B cell (primary cell): ENCODE data around the gene ZNF789. TPM values are rescaled to one million over a fixed set of nuclear protein-coding genes. Genes with fewer than 3 reads are reported as not detected.

Source experiments
- ATAC-seq: fragments of 200-7000 bp; cut with Tn5 transposase; one replicate; pipeline ENCODE4 v1.10.0; 2021; ENCODE audit warnings: low read depth, mild to moderate bottlenecking, moderate number of reproducible peaks, moderate library complexity
- CTCF ChIA-PET: fragments of 350-600 bp; sonication (Branson Sonifier 250); formaldehyde crosslinking; loops from one replicate; lab custom pipeline; 2021; ENCODE audit warnings: antibody characterized with exemption, inconsistent platforms; lab: Charles Lee
- POLR2A ChIA-PET: fragments of 350-600 bp; sonication (Branson Sonifier 250); formaldehyde crosslinking; loops from one replicate; lab custom pipeline; 2021; ENCODE audit warnings: antibody characterized with exemption; lab: Charles Lee
- DNase-seq: peaks from one replicate; pipeline ENCODE4 v3.0.0; 2013
- H2AFZ ChIP-seq: 2 replicates; pipeline ENCODE4 v1.6.1; 2012; ENCODE audit warnings: mild to moderate bottlenecking, low read depth, low read length; ENCODE audit not compliant: insufficient read depth, poor library complexity, severe bottlenecking
- H3K27ac ChIP-seq, 2 donors: 1 replicate in 1 of 2; 2 replicates in 1 of 2; pipeline ENCODE4 v1.5.1; 2012 to 2013; ENCODE audit warnings: low read length in 2 of 2, mild to moderate bottlenecking in 2 of 2, moderate library complexity in 1 of 2
- H3K27me3 ChIP-seq, 4 experiments: fragments of 200-600 bp in 1 of 4; sonication (generic) in 1 of 4; replicated peaks in 1 of 4; 1 replicate in 2 of 4; 2 replicates in 2 of 4; pipeline versions ENCODE4 v1.6.1 to v1.7.0; 2013 to 2016; ENCODE audit warnings: low read length in 3 of 4, mild to moderate bottlenecking in 2 of 4, mixed read lengths in 1 of 4, moderate library complexity in 1 of 4; ENCODE audit not compliant: insufficient read depth in 4 of 4, control insufficient read depth in 3 of 4; ENCODE audit errors: control extremely low read depth in 1 of 4
- H3K36me3 ChIP-seq, 2 experiments: replicated peaks in 1 of 2; 1 replicate in 1 of 2; 2 replicates in 1 of 2; pipeline versions ENCODE4 v1.6.1 to v1.7.1; 2013; ENCODE audit warnings: low read length in 1 of 2; ENCODE audit not compliant: insufficient read depth in 2 of 2, control insufficient read depth in 1 of 2; ENCODE audit errors: control extremely low read depth in 1 of 2, extremely low read depth in 1 of 2
- H3K4me1 ChIP-seq, 2 donors: fragments of 200-600 bp in 1 of 2; sonication (generic) in 1 of 2; 1 replicate in 1 of 2; 2 replicates in 1 of 2; pipeline versions ENCODE4 v1.5.1 to v1.6.1; 2013 to 2017; ENCODE audit warnings: low read length in 2 of 2; ENCODE audit not compliant: control insufficient read depth in 2 of 2, insufficient read depth in 2 of 2
- H3K4me2 ChIP-seq: replicated peaks from 2 replicates; pipeline ENCODE3; 2012; ENCODE audit warnings: mild to moderate bottlenecking, low read depth, low read length; ENCODE audit not compliant: poor library complexity, severe bottlenecking
- H3K4me3 ChIP-seq, 5 experiments: fragments of 200-600 bp in 1 of 5; sonication (generic) in 1 of 5; 1 replicate in 3 of 5; 2 replicates in 2 of 5; pipeline versions ENCODE4 v1.5.1 to v1.7.0; 2011 to 2016; ENCODE audit warnings: low read length in 4 of 5, mild to moderate bottlenecking in 4 of 5, low read depth in 2 of 5, control low read depth in 1 of 5, moderate library complexity in 1 of 5; ENCODE audit not compliant: insufficient read depth in 1 of 5; ENCODE audit errors: control extremely low read depth in 1 of 5, extremely low read depth in 1 of 5
- H3K79me2 ChIP-seq: fragments of 200-600 bp; sonication (generic); one replicate; pipeline ENCODE4 v1.6.0; 2016; ENCODE audit warnings: low read length; ENCODE audit not compliant: control insufficient read depth, insufficient read depth
- H3K9ac ChIP-seq: fragments of 200-600 bp; sonication (generic); 2 replicates; pipeline ENCODE4 v1.6.1; 2017; ENCODE audit warnings: mild to moderate bottlenecking, low read length, moderate library complexity
- H3K9me3 ChIP-seq, 3 donors: one replicate each; pipeline versions ENCODE4 v1.6.1 to v1.7.1; 2013; ENCODE audit warnings: low read length in 2 of 3; ENCODE audit not compliant: control insufficient read depth in 2 of 3, insufficient read depth in 1 of 3; ENCODE audit errors: control extremely low read depth in 1 of 3
- H4K20me1 ChIP-seq: 2 replicates; pipeline ENCODE4 v1.6.0; 2012; ENCODE audit warnings: mild to moderate bottlenecking, low read length; ENCODE audit not compliant: insufficient read depth, control insufficient read depth, poor library complexity, severe bottlenecking
- H3K27ac Mint-ChIP-seq: one replicate; pipeline ENCODE4 v1.8.0; 2021; ENCODE audit warnings: mixed read lengths
- H3K27me3 Mint-ChIP-seq: one replicate; pipeline ENCODE4 v1.8.0; 2021; ENCODE audit warnings: mixed read lengths
- H3K4me1 Mint-ChIP-seq: one replicate; pipeline ENCODE4 v1.8.0; 2021; ENCODE audit warnings: mixed read lengths
- H3K4me3 Mint-ChIP-seq: one replicate; pipeline ENCODE4 v1.8.0; 2021; ENCODE audit warnings: mixed read lengths
- H3K9me3 Mint-ChIP-seq: one replicate; pipeline ENCODE4 v1.8.0; 2022; ENCODE audit warnings: mixed read lengths; ENCODE audit not compliant: insufficient read depth
- CTCF ChIP-seq: fragments of 200-600 bp; IDR thresholded peaks from one replicate; pipeline ENCODE4 v1.8.0; 2022; ENCODE audit warnings: antibody characterized with exemption, mild to moderate bottlenecking
- EZH2 ChIP-seq: IDR thresholded peaks from 2 replicates; pipeline ENCODE4 v1.6.1; 2012; ENCODE audit warnings: borderline replicate concordance, low read depth, mild to moderate bottlenecking, moderate library complexity, low read length; ENCODE audit not compliant: insufficient read depth, poor library complexity, severe bottlenecking
- WGBS: methylation state at CpG from one replicate; pipeline ENCODE4 v1.1.5; 2013; ENCODE audit warnings: missing lambda C conversion rate; ENCODE audit not compliant: insufficient coverage; 5-methylcytosine and 5-hydroxymethylcytosine counted together
- intact Hi-C: fragments of 100-400 bp; cut with micrococcal nuclease; formaldehyde crosslinking; loops from one replicate; pipeline ENCODE4 v1.10.0; 2022
- polyA plus RNA-seq: library from polyadenylated mRNA; depleted of rRNA; stranded (reverse); fragments of >200 nt; gene quantifications from 2 replicates; pipeline ENCODE4 v1.2.3, GENCODE V29; 2012
- total RNA-seq, 2 donors: library from RNA; stranded (reverse); fragments of 120-200 nt in 1 of 2; gene quantifications; 1 replicate in 1 of 2; 2 replicates in 1 of 2; pipeline versions ENCODE4 v1.2.3 to v1.2.4, GENCODE V29; 2013 to 2022

Gene ZNF789
- total and polyA plus RNA-seq, 2 donors (not counting 1 experiment from before 2014, with no cell fraction given) = 16.4 to 36.7 TPM

GRCh38 chr7:99447943-99448342 lies 24.7 kb upstream of the ZNF789 start:
- Mint-ChIP-seq H3K9me3 (no peaks in the 10 kb centered on the region), H3K4me1 (peaks cover 13% of the 10 kb centered on the region), H3K4me3 (no peak overlapping the region), H3K27me3 (no peaks in the 10 kb centered on the region), H3K27ac (no peak overlapping the region)
- intact Hi-C loops = no loop called here
- no peak for TF ChIP-seq EZH2
- TF ChIP-seq CTCF = no peak
- ChIA-PET POLR2A (interaction anchor here (0.7 kb wide), 1 partner anchor 63 kb away, joined by 6 read pairs; no protein-coding TSS in a partner anchor), CTCF (no interaction called here)
- H3K9ac ChIP-seq = no peak overlapping the region
- H3K4me1 ChIP-seq = peaks cover 0 to 12% of the 10 kb centered on the region in 2 donors
- no peak overlapping the region for H2AFZ ChIP-seq
- peaks cover 3 to 70% of the 10 kb centered on the region in 2 experiments for H3K36me3 ChIP-seq
- no peak overlapping the region for H3K27ac ChIP-seq
- H3K4me2 ChIP-seq = no peak overlapping the region
- no peaks in the 10 kb centered on the region for H3K9me3 ChIP-seq
- H4K20me1 ChIP-seq = no peaks in the 10 kb centered on the region
- 94% methylated on average over 10 of the region's 10 CpGs for WGBS
- peaks cover 40% of the 10 kb centered on the region for H3K79me2 ChIP-seq
- no peak for DNase-seq
- ATAC-seq = no peak
- no peaks in the 10 kb centered on the region for H3K27me3 ChIP-seq
- no peak overlapping the region for H3K4me3 ChIP-seq

DNA sequence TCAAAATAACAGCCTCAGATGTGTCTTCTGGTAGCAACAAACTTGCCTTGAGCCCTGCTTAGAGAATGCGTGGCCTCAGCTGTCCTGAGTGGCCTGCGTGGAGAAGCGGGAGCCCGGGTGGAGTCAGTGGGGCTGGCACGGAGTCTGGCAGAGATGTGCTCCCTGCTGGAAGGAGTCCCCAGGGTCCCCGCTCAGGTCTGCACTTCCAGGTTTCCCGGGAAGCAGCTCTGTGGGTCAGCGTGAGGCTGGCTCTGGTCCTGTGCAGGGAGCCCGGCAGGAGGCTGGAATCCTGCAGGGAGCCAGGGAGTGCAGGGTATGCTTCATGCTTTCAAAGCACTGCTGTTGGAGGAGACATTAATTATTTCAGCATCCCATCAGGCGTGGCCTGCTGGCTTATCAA lies 23.8 kb upstream of the ZNF789 start:
- TF ChIP-seq CTCF (no peak), EZH2 (no peak)
- intact Hi-C loops = no loop called here
- Mint-ChIP-seq H3K27me3 (no peaks in the 10 kb centered on the region), H3K27ac (no peak overlapping the region), H3K4me3 (no peak overlapping the region), H3K9me3 (no peaks in the 10 kb centered on the region), H3K4me1 (peaks cover 6% of the 10 kb centered on the region)
- no peaks in the 10 kb centered on the region for H3K9me3 ChIP-seq
- 96% methylated on average over 10 of the region's 10 CpGs for WGBS
- CTCF ChIA-PET = no interaction called here
- H3K79me2 ChIP-seq = peaks cover 40% of the 10 kb centered on the region
- no peak overlapping the region for H3K27ac ChIP-seq
- no peak overlapping the region for H3K9ac ChIP-seq
- H3K4me1 ChIP-seq = peaks cover 0 to 8% of the 10 kb centered on the region in 2 donors
- no peak overlapping the region for H3K4me2 ChIP-seq
- H3K4me3 ChIP-seq = no peak overlapping the region
- peaks cover 2 to 69% of the 10 kb centered on the region in 2 experiments for H3K36me3 ChIP-seq
- DNase-seq (no peak), ATAC-seq (no peak)
- POLR2A ChIA-PET = interaction anchor here (0.6 to 0.7 kb wide), 2 partner anchors 62 to 160 kb away, joined by 3 to 6 read pairs; no protein-coding TSS in a partner anchor
- no peak overlapping the region for H2AFZ ChIP-seq
- H3K27me3 ChIP-seq = no peaks in the 10 kb centered on the region
- H4K20me1 ChIP-seq = no peaks in the 10 kb centered on the region
